Nephron progenitor cell (in vitro differentiated cells): ENCODE measurements around the gene RBM8A.
A peak's percentile ranks its signal among the peaks of the same experiment; 100 is the strongest.

Experiments
- DNase-seq: peaks from one replicate; pipeline ENCODE4 v3.0.0; 2021
- H3K27ac Mint-ChIP-seq: 2 replicates; pipeline ENCODE4 v1.8.0; 2021; ENCODE audit warnings: mild to moderate bottlenecking, moderate library complexity, mixed read lengths
- H3K27me3 Mint-ChIP-seq: 2 replicates; pipeline ENCODE4 v1.8.0; 2021; ENCODE audit warnings: mild to moderate bottlenecking, low read depth, mixed read lengths; ENCODE audit not compliant: poor library complexity
- H3K36me3 Mint-ChIP-seq: 2 replicates; pipeline ENCODE4 v1.8.0; 2021; ENCODE audit warnings: low read depth, mixed read lengths
- H3K4me1 Mint-ChIP-seq: 2 replicates; pipeline ENCODE4 v1.8.0; 2021; ENCODE audit warnings: mixed read lengths
- H3K4me3 Mint-ChIP-seq: 2 replicates; pipeline ENCODE4 v1.8.0; 2021; ENCODE audit warnings: mild to moderate bottlenecking, moderate library complexity, mixed read lengths
- H3K9me3 Mint-ChIP-seq: 2 replicates; pipeline ENCODE4 v1.8.0; 2021; ENCODE audit warnings: mild to moderate bottlenecking, moderate library complexity, mixed read lengths
- CTCF ChIP-seq: fragments of 200-600 bp; sonication (generic); IDR thresholded peaks from 2 replicates; pipeline ENCODE4 v1.5.0; 2021; ENCODE audit warnings: antibody characterized with exemption

The RBM8A gene

DNA sequence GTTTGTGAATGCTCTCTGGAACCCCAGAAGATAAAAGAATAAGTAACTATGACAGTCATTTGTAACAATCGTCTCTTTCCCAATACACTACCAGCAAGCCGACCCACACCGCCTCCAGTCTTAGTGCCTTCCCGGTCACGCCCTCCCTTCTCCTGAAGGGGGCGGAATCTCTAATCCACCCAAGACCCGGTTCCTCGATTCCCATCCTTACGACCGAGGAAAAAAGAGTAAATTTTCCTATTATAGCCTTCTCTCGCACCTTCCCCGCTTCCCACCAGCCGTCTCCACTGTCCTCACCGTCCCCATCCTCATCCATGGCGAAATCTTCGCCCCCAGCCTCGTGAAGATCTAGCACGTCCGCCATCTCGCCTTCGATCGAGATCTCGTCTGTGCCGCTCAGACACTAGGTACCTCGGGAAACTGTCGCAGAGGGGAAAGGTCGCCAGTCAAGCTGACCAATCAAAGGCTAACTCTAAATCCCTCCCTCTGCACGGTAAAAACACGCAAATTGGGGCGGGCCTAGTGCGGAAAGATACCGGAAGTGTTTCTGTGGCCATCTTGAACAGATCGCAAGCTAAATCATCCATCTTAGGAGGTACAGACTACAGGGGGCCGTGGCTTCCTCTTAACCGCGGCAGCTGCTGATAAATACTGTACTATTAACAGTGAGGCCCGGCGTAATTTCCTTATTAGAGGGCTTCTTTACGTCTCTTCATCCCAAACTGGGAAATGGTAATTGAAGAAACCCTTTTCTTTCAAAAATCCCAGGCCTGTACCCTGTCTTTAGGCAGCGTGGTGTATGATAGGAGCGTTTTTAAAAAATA is at the start of gene RBM8A:
Gene RBM8A, minus strand, starts transcription at position 422 of the 824 bp plus-strand sequence. Its CDS starts 58 bp downstream, at position 364.
- Mint-ChIP-seq H3K9me3 (no peaks in the 10 kb centered on the region), H3K36me3 (peaks cover 22% of the 10 kb centered on the region), H3K27ac (no peak within 1 kb of the TSS), H3K27me3 (no peaks in the 10 kb centered on the region), H3K4me3 (peak within 1 kb of the TSS; percentile 82), H3K4me1 (peaks cover 12% of the 10 kb centered on the region)
- peak; percentile 54 for TF ChIP-seq CTCF
- DNase-seq = peak; percentile 87

DNA sequence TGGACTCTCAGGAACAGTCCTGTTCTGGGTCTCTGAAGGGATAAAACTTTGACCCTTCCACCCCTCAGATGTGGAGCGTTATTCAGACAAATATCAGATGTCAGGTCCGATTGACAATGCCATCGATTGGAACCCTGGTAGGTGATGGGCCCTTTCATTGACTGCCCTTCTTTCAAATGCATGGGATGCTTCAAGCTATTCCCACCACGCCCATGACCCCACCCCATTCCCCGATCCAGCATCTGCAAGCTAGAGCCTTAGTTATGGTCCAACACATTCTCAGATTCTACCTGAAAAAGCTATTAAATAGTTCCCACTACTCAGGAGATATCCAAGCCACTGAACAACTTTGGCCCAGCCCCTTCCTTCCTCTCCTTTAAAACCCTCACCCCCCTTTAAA is 49.7 kb upstream of the RBM8A start:
- no peaks in the 10 kb centered on the region for H3K9me3 Mint-ChIP-seq
- peaks cover 3% of the 10 kb centered on the region for H3K4me1 Mint-ChIP-seq
- H3K36me3 Mint-ChIP-seq = no peaks in the 10 kb centered on the region
- no peak overlapping the region for H3K27ac Mint-ChIP-seq
- TF ChIP-seq CTCF = no peak
- no peak for DNase-seq
- H3K27me3 Mint-ChIP-seq = no peaks in the 10 kb centered on the region
- H3K4me3 Mint-ChIP-seq = no peak overlapping the region

DNA sequence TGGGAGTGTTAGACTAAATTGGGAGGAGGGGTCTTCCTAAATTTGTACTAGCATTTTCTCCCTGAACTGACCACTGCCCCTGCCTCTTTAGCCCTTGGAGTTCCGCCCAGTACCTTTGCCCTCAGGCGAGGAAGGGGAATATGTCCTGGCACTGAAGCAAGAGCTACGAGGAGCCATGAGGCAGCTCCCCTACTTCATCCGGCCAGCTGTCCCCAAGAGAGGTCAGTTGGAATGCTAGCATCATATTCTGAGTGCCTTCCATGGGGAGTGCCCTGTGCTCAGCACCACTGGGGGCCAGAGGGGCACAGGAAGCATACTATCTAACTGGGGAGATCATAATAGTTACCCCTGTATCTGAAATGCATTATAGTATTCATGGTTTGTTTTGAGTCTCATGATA is 47.9 kb upstream of the RBM8A start:
- Mint-ChIP-seq H3K27ac (no peak overlapping the region), H3K9me3 (no peaks in the 10 kb centered on the region), H3K27me3 (no peaks in the 10 kb centered on the region), H3K36me3 (no peaks in the 10 kb centered on the region), H3K4me1 (no peaks in the 10 kb centered on the region), H3K4me3 (no peak overlapping the region)
- no peak for TF ChIP-seq CTCF
- no peak for DNase-seq

DNA sequence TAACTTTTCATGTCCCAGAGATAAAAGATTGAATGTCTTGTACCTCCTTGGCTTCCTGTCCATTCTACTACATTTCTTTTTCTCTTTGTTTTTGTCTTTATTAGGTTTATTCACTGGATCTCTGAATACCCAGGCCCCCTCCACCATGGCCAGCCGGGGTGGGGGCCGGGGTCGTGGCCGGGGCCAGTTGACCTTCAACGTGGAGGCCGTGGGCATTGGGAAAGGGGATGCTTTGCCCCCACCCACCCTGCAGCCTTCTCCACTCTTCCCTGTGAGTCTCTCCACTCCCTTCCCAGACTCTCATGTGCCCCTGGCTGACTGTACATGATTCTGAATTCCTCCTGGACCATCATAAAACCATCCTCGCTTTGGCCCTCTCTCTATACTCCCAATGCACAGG is 47.4 kb upstream of the RBM8A start:
- H3K36me3 Mint-ChIP-seq = peaks cover 3% of the 10 kb centered on the region
- no peak for TF ChIP-seq CTCF
- H3K27ac Mint-ChIP-seq = no peak overlapping the region
- no peaks in the 10 kb centered on the region for H3K4me1 Mint-ChIP-seq
- no peaks in the 10 kb centered on the region for H3K9me3 Mint-ChIP-seq
- no peaks in the 10 kb centered on the region for H3K27me3 Mint-ChIP-seq
- no peak for DNase-seq
- H3K4me3 Mint-ChIP-seq = no peak overlapping the region

GRCh38 chr1:145972580-145972979 is 45.3 kb upstream of the RBM8A start:
- Mint-ChIP-seq H3K27ac (no peak overlapping the region), H3K9me3 (peaks cover 8% of the 10 kb centered on the region), H3K4me1 (no peaks in the 10 kb centered on the region), H3K4me3 (no peak overlapping the region), H3K36me3 (peaks cover 15% of the 10 kb centered on the region), H3K27me3 (peaks cover 4% of the 10 kb centered on the region)
- DNase-seq = no peak
- no peak for TF ChIP-seq CTCF

DNA sequence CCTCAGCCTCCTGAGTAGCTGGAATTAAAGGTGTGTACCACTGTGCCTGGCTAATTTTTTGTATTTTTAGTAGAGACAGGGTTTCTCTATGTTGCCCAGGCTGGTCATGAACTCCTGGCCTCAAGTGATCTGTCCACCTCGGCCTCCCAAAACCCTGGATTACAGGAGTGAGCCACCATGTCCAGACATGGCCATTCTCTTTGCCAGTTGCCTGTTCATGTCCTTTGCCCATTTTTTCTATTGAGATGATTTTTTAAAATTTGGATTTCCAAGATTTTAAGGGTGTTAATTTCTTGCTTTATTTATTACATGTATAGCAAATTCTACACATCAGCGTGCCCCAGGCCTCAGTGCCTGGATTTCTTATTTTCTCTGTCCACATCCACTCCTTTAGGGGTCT is 40.0 kb upstream of the RBM8A start:
- Mint-ChIP-seq H3K9me3 (peaks cover 18% of the 10 kb centered on the region), H3K36me3 (peaks cover 20% of the 10 kb centered on the region), H3K4me1 (peaks cover 30% of the 10 kb centered on the region), H3K27ac (no peak overlapping the region), H3K27me3 (peaks cover 28% of the 10 kb centered on the region), H3K4me3 (no peak overlapping the region)
- no peak for DNase-seq
- TF ChIP-seq CTCF = no peak
